ENCODE results near the gene CDH4.

CDH4 gene

GRCh38 chr20:61359254-61359653 lies 107.2 kb downstream of the CDH4 start:
- DNase-seq, result no peak

GRCh38 chr20:61360296-61360695 lies 108.2 kb downstream of the CDH4 start:
- DNase-seq, result no peak

GRCh38 chr20:61360940-61361339 lies 108.9 kb downstream of the CDH4 start:
- no peak for DNase-seq

GRCh38 chr20:61361501-61361900 lies 109.4 kb downstream of the CDH4 start:
- DNase-seq, result no peak

GRCh38 chr20:61364147-61364546 lies 112.1 kb downstream of the CDH4 start:
- DNase-seq, result no peak

GRCh38 chr20:61366914-61367313 lies 114.9 kb downstream of the CDH4 start:
- no peak for DNase-seq

GRCh38 chr20:61369731-61370520 lies 117.9 kb downstream of the CDH4 start:
- no peak for DNase-seq

GRCh38 chr20:61370841-61371303 lies 118.8 kb downstream of the CDH4 start:
- no peak for DNase-seq

GRCh38 chr20:61371501-61372136 lies 119.6 kb downstream of the CDH4 start:
- no peak for DNase-seq

GRCh38 chr20:61372137-61373054 lies 120.3 kb downstream of the CDH4 start:
- DNase-seq, result no peak

GRCh38 chr20:61373055-61373399 lies 121.0 kb downstream of the CDH4 start:
- DNase-seq, result no peak

GRCh38 chr20:61373956-61374545 lies 122.0 kb downstream of the CDH4 start:
- DNase-seq, result no peak

GRCh38 chr20:61376541-61377240 lies 124.6 kb downstream of the CDH4 start:
- DNase-seq, result no peak

GRCh38 chr20:61378694-61379355 lies 126.8 kb downstream of the CDH4 start:
- no peak for DNase-seq

- DNase-seq, result no peak
Observed at GRCh38 chr20:61379898-61380544, 128.0 kb downstream of the CDH4 start.

GRCh38 chr20:61380545-61380915 lies 128.5 kb downstream of the CDH4 start:
- DNase-seq, result no peak

GRCh38 chr20:61382194-61382593 lies 130.1 kb downstream of the CDH4 start:
- DNase-seq, result no peak

- DNase-seq, result no peak
Observed at GRCh38 chr20:61385296-61385695, 133.2 kb downstream of the CDH4 start.

- no peak for DNase-seq
Observed at GRCh38 chr20:61385731-61386130, 133.7 kb downstream of the CDH4 start.

GRCh38 chr20:61387204-61387953 lies 135.3 kb downstream of the CDH4 start:
- DNase-seq, result no peak

- DNase-seq, result no peak
Observed at GRCh38 chr20:61387954-61388348, 135.9 kb downstream of the CDH4 start.
